ENCODE measurements around the gene GALNT11.

The GALNT11 gene

DNA sequence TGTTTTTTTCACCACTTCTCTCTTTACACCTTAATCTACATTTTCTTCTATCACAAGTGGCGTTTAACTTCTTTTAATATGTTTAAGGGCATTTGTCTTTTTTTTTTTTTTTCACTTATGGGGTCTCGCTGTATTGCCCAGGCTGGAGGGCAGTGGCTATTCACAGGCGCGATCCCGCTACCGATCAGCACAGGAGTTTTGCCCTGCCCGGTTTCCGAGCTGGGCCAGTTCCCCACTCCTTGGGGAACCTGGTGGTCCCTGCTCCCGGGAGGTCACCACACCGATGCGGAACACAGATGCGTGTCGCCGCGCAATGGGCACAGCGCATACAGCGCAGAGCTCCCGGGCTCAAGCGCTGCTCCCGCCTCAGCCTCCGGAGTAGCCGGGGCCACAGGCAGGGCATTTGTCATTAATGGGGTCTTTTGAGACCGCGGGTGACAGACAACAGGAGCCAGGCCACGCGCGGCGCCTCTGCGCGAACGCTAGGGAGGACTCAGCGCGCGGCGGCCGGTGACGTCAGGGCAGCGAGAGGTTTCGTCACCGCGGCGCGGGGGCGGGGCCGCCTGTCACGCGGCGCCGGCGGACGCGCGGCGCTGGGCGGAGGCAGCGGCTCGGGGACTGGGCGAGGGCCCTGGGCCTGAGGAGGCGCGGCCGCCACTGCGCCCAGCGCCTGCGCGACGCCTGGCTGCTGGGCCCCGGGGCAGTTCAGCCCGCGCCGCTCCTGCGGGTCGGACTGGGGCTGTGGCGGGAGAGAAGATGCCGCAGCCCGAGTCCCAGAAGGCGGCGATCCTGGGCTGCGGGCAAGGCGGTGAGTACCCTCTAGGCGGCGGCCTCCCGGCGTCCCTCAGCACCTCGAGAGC lies at the start of gene GALNT11:
Gene GALNT11, plus strand, starts transcription at position 598 of the 860 bp plus-strand sequence. CDS start 68,554 bp downstream, outside the sequence.
- TF ChIP-seq POLR2A (IDR thresholded peaks at IDR 0.05; ENCODE audit: low read depth, low read length) = peak; percentile 86
- DNase-seq (ENCODE audit: insufficient read length, low spot score) (peak; percentile 97), FAIRE-seq (no peak)

DNA sequence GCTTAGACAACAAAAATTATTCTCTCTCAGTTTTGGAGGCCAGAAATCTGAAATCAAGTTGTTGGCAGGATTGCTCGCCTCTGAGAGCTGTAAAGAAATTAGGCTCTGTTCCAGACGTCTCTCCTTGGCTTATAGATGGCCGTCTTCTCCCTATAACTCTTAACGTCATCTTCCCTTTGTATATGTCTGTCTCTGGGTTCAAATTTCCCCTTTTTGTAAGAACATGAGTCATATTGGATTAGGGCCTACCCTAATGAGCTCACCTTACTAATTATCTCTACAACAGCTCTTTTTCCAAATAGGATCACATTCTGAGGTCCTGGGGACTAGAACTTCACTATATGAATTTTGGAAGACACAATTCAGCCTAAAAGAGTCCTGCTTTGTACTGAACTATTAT lies 46.9 kb upstream of the GALNT11 start:
- FAIRE-seq = no peak
- no peak for DNase-seq (ENCODE audit: insufficient read length, low spot score)
- no peak for TF ChIP-seq POLR2A (IDR thresholded peaks at IDR 0.05; ENCODE audit: low read depth, low read length)

DNA sequence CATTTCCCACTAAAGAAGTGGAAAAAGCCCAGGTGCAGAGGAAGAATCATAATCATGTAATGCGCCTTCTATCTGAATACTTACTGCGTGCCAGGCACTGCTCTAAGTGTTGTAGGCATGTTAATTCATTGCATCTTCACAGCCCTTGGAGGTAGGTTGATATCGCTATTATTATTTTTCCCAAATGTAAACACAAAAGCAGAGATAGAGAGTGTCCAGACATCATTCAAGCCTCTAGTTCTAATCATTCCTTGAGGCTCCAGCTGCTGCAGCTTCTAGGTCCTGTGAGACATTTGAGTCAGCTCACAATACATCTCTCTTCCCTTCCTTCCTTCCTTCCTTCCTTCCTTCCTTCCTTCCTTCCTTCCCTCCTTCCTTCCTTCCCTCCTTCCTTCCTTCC lies 44.3 kb upstream of the GALNT11 start:
- FAIRE-seq = no peak
- no peak for TF ChIP-seq POLR2A (IDR thresholded peaks at IDR 0.05; ENCODE audit: low read depth, low read length)
- no peak for DNase-seq (ENCODE audit: insufficient read length, low spot score)

DNA sequence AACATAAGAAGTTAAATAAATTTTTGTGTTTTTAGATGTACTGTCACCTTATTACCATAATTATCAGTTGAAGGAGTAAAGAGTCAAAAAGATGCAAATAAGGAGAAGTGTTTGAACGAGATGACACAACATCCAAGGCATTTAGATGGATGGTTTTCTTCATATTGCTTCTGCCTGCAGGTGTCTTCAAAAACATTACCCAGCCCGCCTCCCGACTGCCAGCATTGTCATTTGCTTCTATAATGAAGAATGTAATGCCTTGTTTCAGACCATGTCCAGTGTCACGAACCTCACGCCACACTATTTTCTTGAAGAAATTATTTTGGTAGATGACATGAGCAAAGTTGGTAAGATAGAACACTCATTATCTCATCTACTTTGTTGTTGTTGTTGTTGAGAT lies 42.7 kb upstream of the GALNT11 start:
- DNase-seq (ENCODE audit: insufficient read length, low spot score) (no peak), FAIRE-seq (no peak)
- no peak for TF ChIP-seq POLR2A (IDR thresholded peaks at IDR 0.05; ENCODE audit: low read depth, low read length)

DNA sequence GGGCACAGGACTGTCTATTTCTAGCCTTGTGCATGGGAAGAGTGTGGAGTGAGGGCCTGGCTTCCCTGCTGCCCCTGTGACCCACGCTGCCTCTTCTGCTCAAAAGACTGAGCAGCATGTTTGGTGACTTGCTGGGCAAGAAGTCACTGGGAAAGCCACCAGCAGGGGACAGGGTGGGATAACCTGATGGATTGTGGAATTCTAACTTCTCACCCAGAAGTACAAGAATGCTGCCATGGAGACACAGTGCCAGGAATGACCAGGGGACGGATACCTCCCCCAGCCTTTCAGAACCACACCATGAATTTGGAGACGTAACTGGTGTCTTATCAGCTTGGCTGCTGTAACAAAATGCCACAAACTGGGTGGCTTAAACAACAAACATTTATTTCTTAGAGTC lies 40.9 kb upstream of the GALNT11 start:
- no peak for DNase-seq (ENCODE audit: insufficient read length, low spot score)
- no peak for FAIRE-seq
- no peak for TF ChIP-seq POLR2A (IDR thresholded peaks at IDR 0.05; ENCODE audit: low read depth, low read length)

DNA sequence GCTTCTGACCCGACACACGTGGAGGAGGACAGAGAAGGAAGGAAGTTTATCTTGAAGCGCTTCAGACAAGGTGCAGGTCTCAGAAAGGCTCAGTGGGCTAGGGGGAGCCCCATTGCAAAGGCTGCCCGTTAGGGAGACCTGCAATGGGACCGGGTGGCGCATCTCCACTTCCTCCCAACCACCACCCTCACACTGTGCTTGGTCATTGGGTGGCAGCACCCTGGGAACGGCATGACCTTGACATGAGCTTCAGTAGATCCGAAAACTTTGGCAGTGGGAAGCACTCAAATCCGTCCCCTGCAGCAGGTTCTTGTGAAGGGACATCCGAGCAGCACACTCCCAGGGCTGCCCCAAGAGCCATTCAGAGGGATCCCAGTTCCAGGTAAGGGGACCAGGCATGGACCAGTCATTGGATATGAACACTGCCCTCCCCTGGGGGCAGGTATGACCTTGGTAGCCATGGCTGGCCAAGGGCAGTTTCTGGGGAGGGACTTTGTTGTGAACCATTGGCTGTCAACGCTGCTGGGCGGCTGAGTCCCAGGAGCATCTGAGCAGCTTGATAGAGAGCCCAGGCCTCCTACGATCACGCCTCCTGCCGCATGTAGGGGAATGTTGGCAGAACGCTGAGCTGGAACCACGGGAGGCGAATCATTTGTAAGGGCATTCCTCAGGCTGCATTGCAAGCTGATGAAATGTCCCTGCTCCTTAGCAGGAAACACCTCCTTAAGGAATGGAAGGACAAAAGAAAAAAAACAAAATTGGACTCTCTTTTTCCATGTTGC lies 37.5 kb upstream of the GALNT11 start:
- TF ChIP-seq POLR2A (IDR thresholded peaks at IDR 0.05; ENCODE audit: low read depth, low read length) = no peak
- DNase-seq (ENCODE audit: insufficient read length, low spot score) (peak; percentile 24), FAIRE-seq (no peak)

DNA sequence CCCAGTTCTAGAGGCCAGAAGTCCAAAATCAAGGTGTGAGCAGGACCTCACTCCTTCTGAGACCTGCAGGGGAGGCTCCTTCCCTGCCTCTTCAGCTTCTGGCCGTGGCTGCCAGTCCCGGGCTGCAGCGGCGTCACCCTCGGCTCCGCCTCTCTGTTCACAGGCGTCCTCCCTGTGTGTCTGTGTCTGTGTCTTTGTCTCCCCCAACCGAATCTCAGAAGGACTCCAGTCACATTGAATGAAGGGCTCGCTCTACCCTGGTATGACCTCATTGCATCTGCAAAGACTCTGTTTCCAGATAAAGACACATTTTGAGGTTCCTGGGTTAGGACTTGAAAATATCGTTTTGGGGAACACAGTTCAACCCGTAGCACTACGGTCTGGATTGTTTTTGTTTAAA lies 33.1 kb upstream of the GALNT11 start:
- TF ChIP-seq POLR2A (IDR thresholded peaks at IDR 0.05; ENCODE audit: low read depth, low read length) = no peak
- DNase-seq (ENCODE audit: insufficient read length, low spot score) (peak; percentile 27), FAIRE-seq (no peak)

DNA sequence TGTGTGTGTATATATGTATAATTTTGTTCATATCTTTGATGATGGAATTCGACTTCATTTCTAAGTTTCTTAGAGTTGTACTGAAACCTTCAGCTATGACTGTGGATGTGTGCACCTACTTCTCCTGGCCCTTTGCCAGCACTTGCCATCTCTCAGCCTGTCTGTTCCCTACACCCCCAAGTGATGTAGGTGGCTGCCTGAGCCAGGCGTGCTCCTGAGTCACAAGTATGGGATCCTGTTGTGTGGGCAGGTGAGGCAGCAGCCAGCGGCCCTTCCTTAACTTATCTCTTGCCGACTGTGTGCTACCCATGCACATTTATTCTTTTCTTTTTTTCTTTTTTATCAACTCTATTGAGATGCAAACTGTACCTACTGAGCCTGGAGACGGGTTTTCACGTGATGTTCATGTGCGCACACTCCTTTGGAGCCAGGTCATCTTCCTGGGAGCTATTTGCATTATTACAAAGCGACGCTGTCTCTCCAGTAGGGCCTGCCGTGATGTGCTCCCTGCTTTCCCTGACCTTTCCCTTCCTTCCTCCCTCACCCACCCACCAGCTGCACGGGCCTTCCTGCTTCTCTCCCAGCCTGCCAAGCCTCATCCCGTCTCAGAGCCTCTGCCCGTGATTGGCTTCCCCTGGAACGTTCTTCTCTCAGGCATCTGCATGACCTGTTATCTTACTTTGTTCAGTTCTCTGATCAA lies 31.3 kb upstream of the GALNT11 start:
- no peak for FAIRE-seq
- DNase-seq (ENCODE audit: insufficient read length, low spot score) = no peak
- TF ChIP-seq POLR2A (IDR thresholded peaks at IDR 0.05; ENCODE audit: low read depth, low read length) = no peak

DNA sequence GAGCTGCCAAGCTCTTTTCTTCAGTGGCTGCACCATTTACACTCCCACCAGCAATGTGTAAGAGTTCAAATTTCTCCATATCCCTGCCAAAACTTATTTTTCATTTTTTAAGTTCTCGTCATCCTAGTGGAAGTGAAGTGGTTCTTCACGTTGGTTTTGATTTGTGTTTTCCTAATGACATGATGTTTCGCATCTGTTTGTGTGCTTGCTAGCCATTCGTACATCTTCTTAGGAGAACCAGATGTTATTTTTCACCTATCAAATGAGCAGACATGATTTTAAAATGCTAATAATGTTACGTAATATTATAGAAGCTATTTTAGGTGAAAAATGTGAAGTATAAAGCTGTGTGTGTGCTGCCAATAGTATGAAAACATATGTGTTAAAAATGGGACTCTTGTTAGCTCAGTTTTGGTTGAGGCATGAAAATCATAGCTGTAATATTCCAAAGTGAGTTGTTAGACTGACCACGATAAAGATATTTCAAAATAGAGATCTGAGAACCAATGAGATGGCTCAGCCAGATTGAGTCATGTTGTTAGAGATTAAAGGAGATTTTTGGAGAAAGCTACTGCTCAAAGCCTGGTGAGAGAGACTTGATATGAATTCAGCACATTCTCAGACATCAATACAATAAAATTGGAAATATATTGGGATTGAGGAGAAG lies 25.9 kb upstream of the GALNT11 start:
- TF ChIP-seq POLR2A (IDR thresholded peaks at IDR 0.05; ENCODE audit: low read depth, low read length) = no peak
- FAIRE-seq = no peak
- DNase-seq (ENCODE audit: insufficient read length, low spot score) = no peak

DNA sequence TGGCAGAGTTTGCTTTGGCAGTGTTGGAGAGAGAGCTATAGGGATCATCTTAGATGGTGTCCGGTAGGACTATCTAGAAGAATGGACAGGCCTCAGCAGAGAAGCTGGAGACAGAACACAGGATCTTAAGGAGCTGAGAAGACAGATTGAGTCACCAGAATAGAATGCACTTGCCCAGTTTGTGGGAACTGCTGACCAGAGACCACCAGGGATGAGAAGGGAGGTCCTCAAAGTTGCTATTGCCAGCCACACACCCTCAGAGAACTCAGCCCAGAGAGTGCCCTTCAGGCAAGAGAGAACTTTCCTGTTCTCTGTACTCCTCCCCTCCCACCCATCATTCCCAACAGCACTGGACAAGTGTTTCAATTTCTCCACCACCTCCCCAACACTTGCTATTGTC lies 25.3 kb upstream of the GALNT11 start:
- DNase-seq (ENCODE audit: insufficient read length, low spot score) (no peak), FAIRE-seq (no peak)
- TF ChIP-seq POLR2A (IDR thresholded peaks at IDR 0.05; ENCODE audit: low read depth, low read length) = no peak

DNA sequence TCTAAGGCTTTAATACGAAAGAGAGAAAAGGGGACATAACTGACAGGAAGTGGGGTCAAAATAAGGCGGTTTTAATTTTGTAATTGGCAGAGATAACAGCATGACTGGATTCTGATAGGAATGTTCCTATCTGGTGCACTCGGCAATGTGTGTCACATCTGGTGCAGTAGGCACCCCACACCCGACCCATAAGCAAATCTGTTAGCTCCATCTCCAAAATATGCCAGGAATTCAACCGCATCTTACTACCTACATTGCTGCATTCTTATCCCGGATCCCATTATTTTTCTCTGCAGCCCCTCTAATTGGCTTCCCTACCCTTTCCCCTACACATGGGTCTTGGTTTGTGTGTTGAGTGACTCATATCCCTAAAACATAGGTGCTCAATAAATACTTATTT lies 19.1 kb upstream of the GALNT11 start:
- no peak for TF ChIP-seq POLR2A (IDR thresholded peaks at IDR 0.05; ENCODE audit: low read depth, low read length)
- FAIRE-seq = no peak
- peak; percentile 28 for DNase-seq (ENCODE audit: insufficient read length, low spot score)

DNA sequence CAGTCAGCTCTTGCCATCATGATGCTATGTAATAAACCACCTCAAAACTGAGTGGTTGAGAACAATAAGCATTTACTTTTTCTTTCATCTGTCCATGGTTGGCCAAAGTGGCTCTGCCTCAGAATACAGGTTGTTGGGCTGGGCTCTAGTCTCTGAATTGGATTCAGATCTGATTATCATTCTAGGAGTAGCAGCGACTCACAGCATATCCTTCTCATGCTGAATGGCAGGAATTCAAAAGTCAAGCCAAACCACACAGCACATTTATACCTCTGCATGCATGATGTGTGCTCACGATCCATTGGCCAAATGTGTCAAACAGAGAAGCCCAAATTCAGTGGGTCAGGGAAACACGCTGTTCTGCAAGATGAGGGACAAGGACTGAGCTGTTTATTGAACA lies 13.6 kb upstream of the GALNT11 start:
- no peak for FAIRE-seq
- no peak for TF ChIP-seq POLR2A (IDR thresholded peaks at IDR 0.05; ENCODE audit: low read depth, low read length)
- DNase-seq (ENCODE audit: insufficient read length, low spot score) = no peak

DNA sequence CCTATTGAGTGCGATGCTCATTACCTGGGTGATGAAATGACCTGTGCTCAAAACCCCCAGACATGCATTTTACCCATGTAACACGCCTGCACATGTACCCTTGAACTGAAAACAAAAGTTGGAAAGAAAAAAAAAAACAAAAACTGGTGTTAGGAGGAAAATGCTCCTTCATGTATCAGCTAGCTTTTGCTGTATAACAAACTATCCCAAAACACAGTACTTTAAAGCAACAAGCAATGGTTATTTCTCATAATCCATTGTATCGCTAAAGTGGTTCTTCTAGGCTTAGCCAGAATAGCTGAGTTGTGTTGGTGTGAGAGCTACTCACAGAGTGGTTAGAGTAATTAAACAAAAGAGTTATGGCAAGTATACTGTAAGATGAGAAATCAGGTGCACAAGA lies 12.2 kb upstream of the GALNT11 start:
- no peak for TF ChIP-seq POLR2A (IDR thresholded peaks at IDR 0.05; ENCODE audit: low read depth, low read length)
- FAIRE-seq (no peak), DNase-seq (ENCODE audit: insufficient read length, low spot score) (no peak)

DNA sequence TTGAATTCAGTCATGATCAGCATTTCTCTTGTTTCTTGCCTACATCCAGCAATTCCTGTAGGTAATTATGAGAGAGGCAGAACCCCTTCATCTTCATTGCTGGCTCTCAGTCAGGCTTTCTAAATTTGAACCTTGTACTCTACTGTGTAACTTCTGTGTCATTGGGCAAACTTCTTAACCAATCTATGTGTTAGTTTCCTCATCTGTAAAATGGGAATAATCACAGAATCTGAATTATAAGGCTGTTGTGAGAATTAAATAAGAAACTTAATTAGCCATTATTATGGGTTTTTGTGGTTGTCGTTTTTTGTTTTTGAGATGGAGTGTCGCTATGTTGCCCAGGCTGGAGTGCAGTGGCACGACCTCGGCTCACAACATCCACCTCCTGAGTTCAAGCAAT lies 11.5 kb upstream of the GALNT11 start:
- no peak for DNase-seq (ENCODE audit: insufficient read length, low spot score)
- TF ChIP-seq POLR2A (IDR thresholded peaks at IDR 0.05; ENCODE audit: low read depth, low read length) = no peak
- no peak for FAIRE-seq

Data from H54 (cell line).